GM21619 (cell line): ENCODE data around the gene SEMA4A.

Experiments
- ATAC-seq: cut with Tn5 transposase; IDR thresholded peaks from one replicate; pipeline ENCODE4 v1.9.1; 2021; ENCODE audit not compliant: unreplicated experiment

The SEMA4A gene

DNA sequence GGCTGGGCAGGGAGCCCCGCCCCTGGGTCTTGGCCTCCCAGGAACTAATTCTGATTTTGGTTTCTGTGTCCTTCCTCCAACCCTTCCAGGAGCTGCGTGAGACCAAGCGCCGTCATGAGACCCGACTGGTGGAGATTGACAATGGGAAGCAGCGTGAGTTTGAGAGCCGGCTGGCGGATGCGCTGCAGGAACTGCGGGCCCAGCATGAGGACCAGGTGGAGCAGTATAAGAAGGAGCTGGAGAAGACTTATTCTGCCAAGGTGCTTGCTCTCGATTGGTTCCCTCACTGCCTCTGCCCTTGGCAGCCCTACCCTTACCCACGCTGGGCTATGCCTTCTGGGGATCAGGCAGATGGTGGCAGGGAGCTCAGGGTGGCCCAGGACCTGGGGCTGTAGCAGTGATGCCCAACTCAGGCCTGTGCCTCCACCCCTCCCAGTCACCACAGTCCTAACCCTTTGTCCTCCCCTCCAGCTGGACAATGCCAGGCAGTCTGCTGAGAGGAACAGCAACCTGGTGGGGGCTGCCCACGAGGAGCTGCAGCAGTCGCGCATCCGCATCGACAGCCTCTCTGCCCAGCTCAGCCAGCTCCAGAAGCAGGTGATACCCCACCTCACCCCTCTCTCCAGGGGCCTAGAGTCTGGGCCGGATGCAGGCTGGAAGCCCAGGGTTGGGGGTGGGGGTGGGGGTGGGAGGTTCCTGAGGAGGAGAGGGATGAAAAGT is 18.5 kb upstream of the SEMA4A start:
- ATAC-seq = no peak

DNA sequence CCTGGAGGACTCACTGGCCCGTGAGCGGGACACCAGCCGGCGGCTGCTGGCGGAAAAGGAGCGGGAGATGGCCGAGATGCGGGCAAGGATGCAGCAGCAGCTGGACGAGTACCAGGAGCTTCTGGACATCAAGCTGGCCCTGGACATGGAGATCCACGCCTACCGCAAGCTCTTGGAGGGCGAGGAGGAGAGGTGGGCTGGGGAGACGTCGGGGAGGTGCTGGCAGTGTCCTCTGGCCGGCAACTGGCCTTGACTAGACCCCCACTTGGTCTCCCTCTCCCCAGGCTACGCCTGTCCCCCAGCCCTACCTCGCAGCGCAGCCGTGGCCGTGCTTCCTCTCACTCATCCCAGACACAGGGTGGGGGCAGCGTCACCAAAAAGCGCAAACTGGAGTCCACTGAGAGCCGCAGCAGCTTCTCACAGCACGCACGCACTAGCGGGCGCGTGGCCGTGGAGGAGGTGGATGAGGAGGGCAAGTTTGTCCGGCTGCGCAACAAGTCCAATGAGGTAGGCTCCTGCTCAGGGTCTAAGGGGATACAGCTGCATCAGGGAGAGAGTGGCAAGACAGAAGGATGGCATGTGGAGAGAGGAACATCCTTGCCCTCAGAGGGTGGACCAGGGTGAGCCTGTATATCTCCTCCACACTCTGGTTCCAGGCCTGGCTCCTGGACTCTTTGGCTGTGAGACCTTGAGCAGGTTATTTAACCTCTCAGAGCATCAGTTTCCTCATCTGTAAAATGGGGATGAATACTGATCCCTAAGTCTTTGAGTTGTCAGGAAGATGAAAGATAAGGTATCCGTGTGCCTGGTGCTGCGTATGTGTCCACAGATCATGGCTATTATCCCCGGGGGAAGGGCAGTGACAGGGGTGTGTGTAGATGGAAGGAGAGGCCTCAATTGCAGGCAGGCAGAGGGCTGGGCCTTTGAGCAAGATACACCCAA is 17.2 kb upstream of the SEMA4A start:
- no peak for ATAC-seq

DNA sequence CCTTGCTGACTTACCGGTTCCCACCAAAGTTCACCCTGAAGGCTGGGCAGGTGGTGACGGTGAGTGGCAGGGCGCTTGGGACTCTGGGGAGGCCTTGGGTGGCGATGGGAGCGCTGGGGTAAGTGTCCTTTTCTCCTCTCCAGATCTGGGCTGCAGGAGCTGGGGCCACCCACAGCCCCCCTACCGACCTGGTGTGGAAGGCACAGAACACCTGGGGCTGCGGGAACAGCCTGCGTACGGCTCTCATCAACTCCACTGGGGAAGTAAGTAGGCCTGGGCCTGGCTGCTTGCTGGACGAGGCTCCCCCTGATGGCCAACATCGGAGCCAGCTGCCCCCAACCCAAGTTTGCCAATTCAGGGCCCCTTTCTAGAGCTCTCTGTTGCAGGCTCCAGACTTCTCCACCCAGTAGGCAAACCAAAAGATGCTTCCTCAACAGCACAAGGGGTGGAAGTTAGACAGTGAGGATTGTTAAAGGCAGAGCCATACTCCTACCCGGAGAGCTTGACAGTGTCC is 16.4 kb upstream of the SEMA4A start:
- no peak for ATAC-seq

DNA sequence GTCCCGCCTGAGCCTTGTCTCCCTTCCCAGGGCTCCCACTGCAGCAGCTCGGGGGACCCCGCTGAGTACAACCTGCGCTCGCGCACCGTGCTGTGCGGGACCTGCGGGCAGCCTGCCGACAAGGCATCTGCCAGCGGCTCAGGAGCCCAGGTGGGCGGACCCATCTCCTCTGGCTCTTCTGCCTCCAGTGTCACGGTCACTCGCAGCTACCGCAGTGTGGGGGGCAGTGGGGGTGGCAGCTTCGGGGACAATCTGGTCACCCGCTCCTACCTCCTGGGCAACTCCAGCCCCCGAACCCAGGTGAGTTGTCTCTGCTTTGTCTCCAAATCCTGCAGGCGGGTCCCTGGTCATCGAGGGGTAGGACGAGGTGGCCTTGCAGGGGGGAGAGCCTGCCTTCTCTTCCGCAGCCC is 14.9 kb upstream of the SEMA4A start:
- no peak for ATAC-seq

DNA sequence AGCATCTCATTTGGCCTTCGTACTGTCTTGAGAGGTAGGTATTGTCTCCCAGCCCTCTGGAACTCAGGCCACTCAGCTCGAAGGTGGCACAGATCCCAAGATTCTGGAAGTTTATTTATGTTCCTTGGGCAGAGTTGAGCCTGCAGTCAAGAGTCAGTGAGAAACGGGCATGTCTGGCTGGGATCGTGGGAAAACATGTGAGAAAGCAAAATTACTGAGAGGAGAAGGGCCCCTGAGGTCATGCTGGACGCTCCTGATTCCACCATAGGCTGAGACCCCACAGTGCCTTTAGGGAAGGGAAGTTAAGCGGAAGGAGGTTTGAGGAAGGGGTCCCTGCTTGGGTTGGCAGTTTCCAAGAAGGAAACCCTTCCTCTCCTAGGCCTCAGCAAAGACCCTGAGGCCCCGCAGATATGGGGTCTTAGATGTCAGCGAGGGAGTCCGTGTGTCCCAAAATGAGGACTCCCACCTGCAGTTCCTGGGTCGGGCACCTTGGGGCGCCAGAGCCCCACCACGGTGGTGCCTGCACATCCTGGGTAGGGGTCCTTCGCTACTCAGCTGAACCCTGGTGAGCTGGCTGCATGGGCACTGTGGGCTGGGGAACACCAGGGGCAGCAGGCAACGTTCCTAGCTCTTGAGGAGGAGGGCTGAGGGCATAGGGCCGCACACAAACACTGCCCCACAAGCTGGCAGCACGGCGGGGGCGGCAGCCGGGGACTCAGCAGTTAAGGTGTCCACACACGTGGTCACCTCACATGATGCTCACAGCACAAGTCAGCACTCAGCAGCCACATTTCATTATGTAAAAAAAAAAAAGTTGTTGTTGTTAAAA is 12.3 kb upstream of the SEMA4A start:
- ATAC-seq = no peak

DNA sequence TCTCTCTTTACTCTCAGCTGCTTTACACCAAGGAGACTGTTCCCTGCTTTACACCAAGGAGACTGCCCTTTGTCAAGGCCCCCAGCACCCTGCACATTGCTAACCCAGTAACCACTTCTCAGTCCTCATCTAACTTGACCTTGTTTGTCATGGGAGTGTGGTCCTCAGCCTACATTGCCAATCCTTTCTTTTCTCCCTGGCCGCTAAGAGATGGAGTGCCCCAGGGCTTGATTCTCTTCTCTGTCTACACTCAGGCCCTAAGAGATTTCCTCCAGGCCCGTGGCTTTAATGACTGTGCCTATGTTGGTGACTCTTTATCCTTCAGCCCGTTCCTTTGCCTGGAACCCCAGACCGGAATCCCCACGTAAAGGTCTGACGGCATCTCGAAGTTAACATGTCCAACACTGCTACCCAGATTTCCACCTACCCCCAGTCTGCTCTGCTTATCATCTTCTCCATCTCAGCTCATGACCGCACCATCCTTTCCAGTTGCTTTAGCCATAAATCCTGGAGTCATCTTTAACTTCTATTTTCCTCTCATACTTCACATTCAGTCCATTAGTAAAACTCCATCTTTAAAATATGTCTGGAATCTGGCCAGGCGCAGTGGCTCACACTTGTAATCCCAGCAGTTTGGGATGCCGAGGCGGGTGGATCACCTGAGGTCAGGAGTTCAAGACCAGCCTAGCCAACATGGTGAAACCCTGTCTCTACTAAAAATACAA is 9.5 kb upstream of the SEMA4A start:
- no peak for ATAC-seq

DNA sequence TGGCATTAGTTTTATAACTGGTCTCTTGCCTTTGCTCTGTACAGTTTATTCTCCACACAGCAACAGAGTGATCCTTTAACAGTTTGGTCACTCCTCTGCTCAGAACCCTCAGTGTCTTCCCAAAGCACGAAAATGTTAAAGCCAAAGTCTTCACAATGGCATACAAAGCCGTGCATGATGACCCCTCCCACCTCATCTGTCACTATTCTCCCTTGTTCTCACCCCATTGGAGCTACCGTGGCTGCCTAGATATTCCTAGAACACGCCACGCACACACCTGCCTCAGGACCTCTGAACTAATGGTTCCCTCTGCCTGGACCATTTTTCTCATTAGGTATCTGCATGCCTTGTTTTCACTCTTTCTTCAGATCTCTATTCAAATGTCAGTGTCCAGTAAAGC is 8.6 kb upstream of the SEMA4A start:
- no peak for ATAC-seq

DNA sequence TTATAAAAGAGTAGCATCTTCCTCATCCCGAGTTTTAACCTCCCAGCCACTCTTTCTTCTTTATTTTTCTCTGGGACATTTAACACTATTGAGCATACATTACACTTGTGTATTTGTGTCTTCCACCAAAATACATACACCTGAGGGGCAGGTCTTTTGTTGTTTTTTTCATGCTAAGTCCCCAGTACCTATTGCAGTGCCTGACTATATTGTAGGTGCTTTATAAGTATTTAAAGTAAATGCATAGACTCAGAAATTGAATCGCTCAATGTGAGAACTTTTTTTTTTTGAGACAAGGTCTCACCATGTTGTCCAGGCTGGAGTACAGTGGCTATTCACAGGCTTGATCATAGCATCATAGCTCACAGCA is 7.8 kb upstream of the SEMA4A start:
- ATAC-seq = no peak

DNA sequence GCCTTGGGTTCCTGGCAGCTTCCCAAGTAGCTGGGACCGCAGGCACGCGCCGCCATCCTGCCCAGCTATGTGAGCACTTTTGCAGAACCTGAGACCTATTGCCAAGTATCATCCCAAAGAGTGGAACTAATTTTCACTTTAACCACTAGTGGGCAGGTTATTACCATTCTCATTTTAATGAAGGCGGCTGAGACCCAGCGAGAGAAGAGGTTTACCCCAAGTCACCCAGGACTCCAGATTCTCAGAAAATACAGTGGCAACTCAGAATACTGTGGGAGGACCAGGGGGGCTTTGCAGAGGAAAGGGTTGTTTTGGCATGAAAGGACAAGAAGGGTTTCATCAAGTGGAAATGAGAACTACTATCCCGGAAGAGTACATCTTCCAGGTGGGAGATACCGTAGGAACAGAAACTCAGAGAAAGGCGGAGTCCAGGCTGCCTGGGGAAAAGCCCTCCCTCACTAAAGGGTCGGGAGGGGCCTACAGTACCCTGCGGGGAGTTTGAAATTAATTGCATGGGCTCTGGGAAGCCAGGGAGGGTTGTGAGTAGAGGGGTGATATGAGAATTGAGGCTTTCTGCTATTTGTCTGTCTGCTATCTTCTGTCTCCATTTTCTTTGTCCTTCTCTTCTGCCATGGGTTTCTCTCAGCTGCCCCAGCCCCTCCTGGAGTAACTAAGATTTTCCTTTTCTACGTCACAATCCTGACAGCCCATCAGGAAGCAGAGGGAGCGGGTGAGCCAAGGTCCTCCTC is 7.2 kb upstream of the SEMA4A start:
- ATAC-seq = no peak

DNA sequence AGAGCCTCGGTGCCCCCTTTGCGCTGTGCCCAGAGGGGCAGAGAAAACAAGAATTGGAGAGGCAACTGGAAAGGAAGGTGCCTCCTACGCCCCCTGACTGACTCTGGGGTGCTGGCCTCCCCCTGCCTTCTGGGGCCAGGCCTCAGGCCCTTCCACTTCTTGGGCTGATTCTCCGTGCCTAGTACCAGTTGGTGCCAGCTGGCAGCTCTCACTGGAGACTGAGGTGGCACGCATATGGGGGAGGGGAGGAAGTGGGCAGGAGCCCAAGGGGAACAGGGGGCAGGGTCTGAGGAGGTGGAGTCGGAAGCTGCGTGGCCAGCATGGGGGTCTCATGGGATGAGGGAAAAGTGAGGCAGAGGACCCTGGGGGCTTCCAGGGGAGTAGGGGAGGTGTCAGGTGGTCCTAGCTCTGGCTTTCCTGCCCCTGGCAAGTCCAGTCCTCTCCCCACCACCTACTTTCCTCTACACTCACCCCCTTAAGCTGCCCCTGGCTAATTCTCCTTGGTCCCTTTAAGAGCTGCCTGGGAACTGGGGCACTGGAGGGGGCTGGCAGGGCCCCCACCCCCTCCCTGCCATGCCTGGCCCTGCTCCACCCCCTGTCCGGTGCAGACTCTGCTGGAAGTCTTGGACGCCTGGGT is 6.5 kb upstream of the SEMA4A start:
- no peak for ATAC-seq

DNA sequence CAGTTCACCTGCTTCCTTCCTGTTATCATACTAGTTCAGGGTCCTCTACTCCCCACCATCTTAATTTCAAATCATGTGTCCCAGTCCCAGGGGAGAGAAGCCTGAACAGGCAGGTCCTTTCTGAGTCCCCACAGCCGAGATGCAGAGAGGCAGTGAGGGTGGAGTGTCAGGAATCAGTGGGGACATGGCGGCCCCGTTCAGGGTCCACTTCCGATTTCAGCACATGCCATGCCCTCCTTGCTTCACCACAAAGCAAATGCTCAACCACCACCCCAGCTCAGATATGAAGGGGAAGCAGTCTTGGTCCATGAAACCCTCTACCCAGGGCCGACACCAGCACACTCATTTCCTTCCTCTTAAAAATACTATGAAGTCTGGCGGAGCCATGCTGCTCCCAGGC is 5.2 kb upstream of the SEMA4A start:
- ATAC-seq = no peak

DNA sequence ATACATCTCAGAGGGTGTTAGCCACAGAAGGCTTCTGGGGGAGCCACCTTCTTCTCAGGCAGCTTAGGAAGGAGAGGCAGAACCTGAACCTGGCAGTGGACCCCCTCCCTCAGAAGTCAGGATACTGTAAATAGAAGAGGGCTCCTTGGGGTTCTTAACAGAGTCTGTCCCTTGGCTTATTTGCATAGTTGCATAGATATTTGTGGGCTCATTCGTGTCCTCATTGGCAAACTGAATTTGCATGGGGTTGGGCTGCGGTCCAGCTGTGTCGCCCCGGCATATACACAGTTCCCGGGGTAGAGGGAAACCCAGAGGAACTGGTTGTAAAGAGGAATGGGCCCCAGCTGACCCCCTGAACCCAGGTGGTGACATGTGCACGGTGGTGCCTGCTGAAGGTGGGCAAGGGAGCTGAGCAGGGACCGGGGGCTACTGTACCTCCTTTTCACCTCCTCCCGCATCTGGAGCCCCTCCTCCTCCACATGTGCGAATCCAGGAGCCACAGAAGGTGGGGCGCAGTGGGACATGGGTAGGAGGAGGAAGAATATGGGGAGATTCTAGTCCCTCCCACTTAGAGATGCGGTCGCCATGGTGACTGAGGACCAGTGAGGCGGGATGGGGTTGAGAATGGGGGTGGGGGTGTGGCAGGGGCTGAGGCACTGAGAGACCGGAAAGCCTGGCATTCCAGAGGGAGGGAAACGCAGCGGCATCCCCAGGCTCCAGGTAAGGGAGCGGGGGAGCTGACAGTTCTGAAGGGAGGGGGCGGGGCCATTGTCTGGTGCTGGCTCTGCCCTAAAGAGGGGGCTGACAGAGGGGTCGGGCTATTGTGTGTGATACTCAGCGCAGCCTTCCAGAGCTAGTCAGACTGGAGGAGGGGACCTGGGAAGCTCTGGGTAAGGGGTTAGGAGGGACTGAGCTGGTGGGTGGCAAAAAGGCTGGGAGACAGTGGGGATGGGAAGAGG is 3.7 kb upstream of the SEMA4A start:
- peak; percentile 44 for ATAC-seq

DNA sequence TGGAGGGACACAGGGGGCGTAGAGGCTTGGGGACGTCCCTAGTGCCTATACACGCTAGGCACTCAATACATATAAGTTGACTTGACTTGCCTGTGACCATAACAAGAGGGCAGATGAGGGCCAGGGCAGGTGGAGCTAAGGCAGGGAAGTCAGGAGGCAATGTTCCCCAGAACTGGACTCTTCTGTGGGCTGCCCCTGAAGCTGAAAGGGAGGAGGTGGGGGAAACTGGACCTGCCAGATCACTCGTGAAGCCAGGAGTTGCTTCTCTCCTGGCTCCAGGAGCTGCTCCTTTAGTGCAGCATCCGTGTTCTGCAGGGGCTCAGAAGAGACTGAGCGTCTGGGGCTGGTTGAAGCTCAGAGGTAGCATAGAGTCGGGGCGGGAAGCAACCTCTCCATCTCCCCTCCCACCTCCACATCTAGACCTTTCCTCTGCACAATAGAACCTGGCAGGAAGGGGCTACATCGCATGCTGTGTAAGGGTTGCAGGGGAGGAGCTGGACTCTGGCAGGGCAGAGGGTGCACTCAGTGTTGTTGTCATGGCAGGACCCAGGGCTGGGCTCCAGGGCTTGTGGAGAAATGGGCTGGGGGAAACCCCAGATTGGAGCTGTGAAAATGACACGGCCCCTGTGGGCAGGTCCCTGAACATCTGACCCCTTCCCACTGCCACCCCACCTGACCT is 2.9 kb upstream of the SEMA4A start:
- ATAC-seq = no peak

DNA sequence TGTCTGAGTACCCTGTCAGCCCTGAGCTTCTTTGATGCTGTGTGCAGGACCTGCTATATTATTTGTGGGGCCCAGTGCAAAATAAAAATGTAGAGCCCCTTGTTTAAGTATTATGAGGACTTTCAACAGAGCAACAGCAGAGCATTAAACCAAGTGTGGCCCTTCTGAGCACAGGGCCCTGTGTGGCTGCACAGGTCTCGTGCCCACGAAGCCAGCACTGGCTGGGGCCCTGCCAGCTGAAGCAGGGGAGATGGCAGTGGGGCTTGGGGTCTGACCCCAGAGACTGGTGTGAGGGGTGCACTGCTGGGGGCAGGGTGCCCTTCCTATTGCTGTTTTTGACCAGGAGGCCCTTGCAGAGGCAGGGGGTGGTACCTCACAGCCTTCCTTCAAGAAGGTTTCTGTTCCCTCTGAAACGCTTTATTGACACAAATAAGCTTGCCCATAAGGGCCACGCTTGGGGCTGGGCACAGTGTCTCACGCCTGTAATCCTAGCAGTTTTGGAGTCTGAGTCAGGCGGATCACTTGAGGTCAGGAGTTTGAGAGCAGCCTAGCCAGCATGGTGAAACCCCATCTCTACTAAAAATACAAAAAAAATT is 2.2 kb upstream of the SEMA4A start:
- no peak for ATAC-seq

DNA sequence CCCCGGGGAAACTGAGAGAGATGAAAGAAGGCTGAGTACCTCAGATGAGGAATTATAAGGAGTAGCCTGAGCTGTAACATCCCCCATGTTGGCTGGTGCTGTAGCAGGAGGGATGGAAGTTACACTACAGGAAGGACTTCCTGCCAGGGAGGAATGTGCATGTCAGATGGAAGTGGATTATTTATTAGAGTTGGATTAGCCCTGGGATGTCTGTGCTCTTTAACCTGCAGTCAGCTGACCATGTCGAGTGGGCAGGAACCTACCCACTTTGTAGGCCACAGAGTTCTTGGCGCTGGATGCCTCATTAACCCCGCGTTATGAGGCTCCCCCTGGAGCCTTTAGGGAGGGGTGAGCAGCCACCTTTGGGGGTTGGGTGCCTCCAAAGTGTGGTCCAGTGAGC is 757 bp upstream of the SEMA4A start:
- no peak for ATAC-seq

DNA sequence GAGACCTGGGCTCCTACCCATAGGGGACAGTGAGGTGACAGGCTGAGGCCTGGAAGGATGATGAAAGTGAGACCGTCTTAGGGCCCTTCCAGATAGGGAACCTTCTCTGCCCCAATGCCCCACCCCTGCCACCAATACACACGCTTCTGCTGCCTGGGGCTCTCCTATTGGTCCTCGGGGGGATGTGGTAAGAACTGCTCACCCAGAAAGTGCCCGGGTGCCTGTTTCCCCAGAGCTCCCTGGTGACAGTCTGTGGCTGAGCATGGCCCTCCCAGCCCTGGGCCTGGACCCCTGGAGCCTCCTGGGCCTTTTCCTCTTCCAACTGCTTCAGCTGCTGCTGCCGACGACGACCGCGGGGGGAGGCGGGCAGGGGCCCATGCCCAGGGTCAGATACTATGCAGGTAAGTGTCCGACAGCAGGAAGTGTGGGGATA is 948 bp downstream of the SEMA4A start:
- ATAC-seq = peak; percentile 40

DNA sequence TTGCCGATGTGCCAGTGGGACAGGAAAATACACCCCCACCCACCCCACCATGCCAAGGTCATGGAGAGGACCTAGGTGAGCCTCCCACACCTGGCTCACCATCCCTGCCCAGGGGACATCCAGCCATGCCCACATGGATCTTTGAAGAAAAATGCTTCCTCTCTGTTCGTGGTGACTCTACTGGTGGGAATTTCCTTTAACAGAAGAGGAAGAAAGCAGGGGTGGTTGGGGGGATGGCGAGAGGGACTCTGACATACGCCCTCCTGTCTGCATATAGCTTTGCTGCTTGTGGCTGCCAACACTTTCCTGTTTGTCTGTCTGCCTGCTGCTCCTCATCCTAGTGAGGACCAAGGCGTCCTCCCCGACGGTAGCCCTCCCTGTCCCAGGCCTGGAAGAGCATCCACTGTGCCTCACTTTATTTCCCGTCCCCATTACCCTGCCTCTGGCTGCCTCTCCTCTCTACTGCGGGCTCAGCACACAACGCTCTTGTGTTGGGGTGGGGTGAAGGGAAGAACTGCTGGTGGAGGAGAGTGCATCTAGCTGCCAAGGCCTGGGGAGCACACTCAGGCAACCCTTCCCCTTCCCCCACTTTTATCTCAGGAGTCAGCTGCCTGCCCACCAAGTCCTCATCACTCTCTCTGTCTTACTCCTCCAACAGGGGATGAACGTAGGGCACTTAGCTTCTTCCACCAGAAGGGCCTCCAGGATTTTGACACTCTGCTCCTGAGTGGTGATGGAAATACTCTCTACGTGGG is 2.5 kb downstream of the SEMA4A start:
- no peak for ATAC-seq
